ENCODE results near the gene BPIFB1. TPM values are rescaled to one million over a fixed set of nuclear protein-coding genes. Genes with fewer than 3 reads are reported as not detected.

BPIFB1 gene
- total RNA-seq, 6 experiments from 2014 or later, result not detected

DNA sequence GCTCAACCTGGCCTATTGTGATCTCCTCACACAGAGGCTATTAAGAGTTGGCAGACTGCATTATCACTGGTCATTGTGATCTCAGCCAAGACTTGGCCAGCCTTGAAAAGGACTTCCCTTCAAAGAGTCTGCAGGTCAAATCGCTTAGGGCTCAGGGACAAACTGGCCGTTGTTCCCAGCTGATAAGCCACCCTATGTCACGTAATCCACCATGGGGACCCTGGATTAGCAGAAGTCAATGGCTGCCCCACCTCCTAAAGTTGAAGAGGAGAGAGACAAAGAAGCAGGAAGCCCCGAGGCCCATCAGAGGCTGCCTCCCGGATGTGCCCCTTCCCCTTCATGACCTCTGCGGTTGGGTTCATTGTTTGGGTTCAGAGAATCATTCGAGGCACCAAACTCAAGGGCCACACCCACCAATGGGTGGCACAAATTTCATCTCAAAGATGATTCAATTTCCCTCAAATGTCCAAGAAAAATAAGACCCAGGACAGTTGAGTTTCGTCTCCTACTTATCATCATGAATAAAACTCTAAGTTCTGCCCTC, 56.6 kb downstream of the BPIFB1 start:
- DNase-seq, result no peak
- Mint-ChIP-seq H3K27ac (no peak overlapping the region), H3K27me3 (ENCODE audit: insufficient read depth) (peaks cover 19% of the 10 kb centered on the region), H3K9me3 (no peaks in the 10 kb centered on the region), H3K4me1 (ENCODE audit: low read depth) (0 out of 2 replicates have a peak, but pooled peaks cover 8% of the 10 kb centered on the region), H3K36me3 (ENCODE audit: low read depth) (no peaks in the 10 kb centered on the region), H3K4me3 (no peak overlapping the region)
- TF ChIP-seq, protein P1, sequence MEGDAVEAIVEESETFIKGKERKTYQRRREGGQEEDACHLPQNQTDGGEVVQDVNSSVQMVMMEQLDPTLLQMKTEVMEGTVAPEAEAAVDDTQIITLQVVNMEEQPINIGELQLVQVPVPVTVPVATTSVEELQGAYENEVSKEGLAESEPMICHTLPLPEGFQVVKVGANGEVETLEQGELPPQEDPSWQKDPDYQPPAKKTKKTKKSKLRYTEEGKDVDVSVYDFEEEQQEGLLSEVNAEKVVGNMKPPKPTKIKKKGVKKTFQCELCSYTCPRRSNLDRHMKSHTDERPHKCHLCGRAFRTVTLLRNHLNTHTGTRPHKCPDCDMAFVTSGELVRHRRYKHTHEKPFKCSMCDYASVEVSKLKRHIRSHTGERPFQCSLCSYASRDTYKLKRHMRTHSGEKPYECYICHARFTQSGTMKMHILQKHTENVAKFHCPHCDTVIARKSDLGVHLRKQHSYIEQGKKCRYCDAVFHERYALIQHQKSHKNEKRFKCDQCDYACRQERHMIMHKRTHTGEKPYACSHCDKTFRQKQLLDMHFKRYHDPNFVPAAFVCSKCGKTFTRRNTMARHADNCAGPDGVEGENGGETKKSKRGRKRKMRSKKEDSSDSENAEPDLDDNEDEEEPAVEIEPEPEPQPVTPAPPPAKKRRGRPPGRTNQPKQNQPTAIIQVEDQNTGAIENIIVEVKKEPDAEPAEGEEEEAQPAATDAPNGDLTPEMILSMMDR (IDR thresholded peaks at IDR 0.05), result no peak

DNA sequence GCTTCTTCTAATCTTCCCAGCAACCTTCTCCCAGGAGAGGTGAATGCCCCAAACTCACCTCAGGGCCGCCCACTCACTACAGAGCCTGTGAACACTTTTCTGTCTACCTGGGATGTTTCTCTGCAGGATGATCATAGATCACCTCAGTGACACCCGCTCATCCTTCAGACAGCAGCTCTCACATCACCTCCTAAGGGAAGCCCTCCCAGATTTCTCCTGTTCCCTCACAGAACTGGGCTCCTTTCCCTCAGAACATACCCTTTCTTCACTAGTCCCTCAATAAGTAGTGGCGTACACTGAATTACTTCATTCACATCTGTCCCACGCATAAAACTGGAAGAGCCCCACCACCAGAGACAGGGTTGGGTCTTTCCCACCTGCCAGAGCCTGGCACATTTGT, 60.5 kb downstream of the BPIFB1 start:
- TF ChIP-seq, protein P1 (IDR thresholded peaks at IDR 0.05), result no peak
- no peak for DNase-seq
- H3K36me3 Mint-ChIP-seq (ENCODE audit: low read depth), result no peaks in the 10 kb centered on the region
- no peaks in the 10 kb centered on the region; the same call in 1 of the 2 replicates for H3K4me1 Mint-ChIP-seq (ENCODE audit: low read depth)
- no peak overlapping the region for H3K27ac Mint-ChIP-seq
- peaks cover 12% of the 10 kb centered on the region for H3K27me3 Mint-ChIP-seq (ENCODE audit: insufficient read depth)
- no peak overlapping the region for H3K4me3 Mint-ChIP-seq
- H3K9me3 Mint-ChIP-seq, result no peaks in the 10 kb centered on the region

GRCh38 chr20:33345342-33345741, 62.3 kb downstream of the BPIFB1 start:
- no peak overlapping the region for H3K4me3 Mint-ChIP-seq
- no peak overlapping the region for H3K27ac Mint-ChIP-seq
- no peaks in the 10 kb centered on the region for H3K9me3 Mint-ChIP-seq
- H3K4me1 Mint-ChIP-seq (ENCODE audit: low read depth), result no peaks in the 10 kb centered on the region; the same call in 1 of the 2 replicates
- no peaks in the 10 kb centered on the region for H3K36me3 Mint-ChIP-seq (ENCODE audit: low read depth)
- peaks cover 12% of the 10 kb centered on the region for H3K27me3 Mint-ChIP-seq (ENCODE audit: insufficient read depth)
- no peak for DNase-seq
- TF ChIP-seq, protein P1 (IDR thresholded peaks at IDR 0.05), result no peak

GRCh38 chr20:33348136-33348937, 65.3 kb downstream of the BPIFB1 start:
- no peaks in the 10 kb centered on the region for H3K36me3 Mint-ChIP-seq (ENCODE audit: low read depth)
- H3K4me3 Mint-ChIP-seq, result no peak overlapping the region
- H3K4me1 Mint-ChIP-seq (ENCODE audit: low read depth), result no peaks in the 10 kb centered on the region; the same call in 1 of the 2 replicates
- H3K27me3 Mint-ChIP-seq (ENCODE audit: insufficient read depth), result peaks cover 8% of the 10 kb centered on the region; the same call in 1 of the 2 replicates
- no peaks in the 10 kb centered on the region for H3K9me3 Mint-ChIP-seq
- no peak overlapping the region for H3K27ac Mint-ChIP-seq
- no peak for DNase-seq
- TF ChIP-seq, protein P1 (IDR thresholded peaks at IDR 0.05), result no peak

GRCh38 chr20:33349493-33349892, 66.5 kb downstream of the BPIFB1 start:
- H3K4me3 Mint-ChIP-seq, result no peak overlapping the region
- H3K4me1 Mint-ChIP-seq (ENCODE audit: low read depth), result no peaks in the 10 kb centered on the region; the same call in 1 of the 2 replicates
- TF ChIP-seq, protein P1 (IDR thresholded peaks at IDR 0.05), result no peak
- no peaks in the 10 kb centered on the region for H3K9me3 Mint-ChIP-seq
- 0 out of 2 replicates have a peak, but pooled peaks cover 1% of the 10 kb centered on the region for H3K27me3 Mint-ChIP-seq (ENCODE audit: insufficient read depth)
- no peak overlapping the region for H3K27ac Mint-ChIP-seq
- H3K36me3 Mint-ChIP-seq (ENCODE audit: low read depth), result no peaks in the 10 kb centered on the region
- no peak for DNase-seq

All from HFFc6 (cell line).